CD14-positive monocyte (primary cell): ENCODE data around the gene ACE. TPM values are rescaled to one million over a fixed set of nuclear protein-coding genes. Genes with fewer than 3 reads are reported as not detected.

ENCODE experiments used
- DNase-seq, 3 donors: peaks; one replicate each; pipeline ENCODE4 v3.0.0-alpha.2; 2011 to 2022
- H2AFZ ChIP-seq: 2 replicates; pipeline ENCODE4 v1.6.0; 2012; ENCODE audit warnings: mild to moderate bottlenecking, low read depth, low read length, inconsistent platforms; ENCODE audit not compliant: insufficient read depth, poor library complexity, severe bottlenecking
- H3K27ac ChIP-seq, 2 donors: 1 replicate in 1 of 2; 2 replicates in 1 of 2; pipeline ENCODE4 v1.5.1; 2012 to 2013; ENCODE audit warnings: low read length in 2 of 2, control low read depth in 1 of 2, inconsistent platforms in 1 of 2, low read depth in 1 of 2, mild to moderate bottlenecking in 1 of 2
- H3K27me3 ChIP-seq, 2 donors: one replicate each; pipeline versions ENCODE4 v1.6.0 to v1.6.1; 2011 to 2013; ENCODE audit warnings: low read length in 2 of 2; ENCODE audit not compliant: control insufficient read depth in 2 of 2, insufficient read depth in 2 of 2
- H3K36me3 ChIP-seq, 2 donors: replicated peaks in 1 of 2; 1 replicate in 1 of 2; 2 replicates in 1 of 2; pipeline versions ENCODE4 v1.5.1 to v1.6.1; 2012 to 2013; ENCODE audit warnings: low read length in 2 of 2, control low read depth in 1 of 2, inconsistent platforms in 1 of 2, mild to moderate bottlenecking in 1 of 2; ENCODE audit not compliant: insufficient read depth in 2 of 2, control insufficient read depth in 1 of 2
- H3K4me1 ChIP-seq, 2 donors: 1 replicate in 1 of 2; 2 replicates in 1 of 2; pipeline versions ENCODE4 v1.5.1 to v1.6.1; 2012 to 2013; ENCODE audit warnings: low read length in 2 of 2, control low read depth in 1 of 2, inconsistent platforms in 1 of 2, mild to moderate bottlenecking in 1 of 2, moderate library complexity in 1 of 2; ENCODE audit not compliant: insufficient read depth in 2 of 2, control insufficient read depth in 1 of 2
- H3K4me2 ChIP-seq: replicated peaks from 2 replicates; pipeline ENCODE3; 2012; ENCODE audit warnings: low read length, moderate library complexity, mild to moderate bottlenecking; ENCODE audit not compliant: poor library complexity, severe bottlenecking; ENCODE audit errors: extremely low read depth
- H3K4me3 ChIP-seq, 3 experiments: fragments of 200-600 bp in 1 of 3; sonication (generic) in 1 of 3; replicated peaks in 1 of 3; 1 replicate in 2 of 3; 2 replicates in 1 of 3; pipeline ENCODE4 v1.5.1; 2011 to 2013; ENCODE audit warnings: low read length in 3 of 3, mild to moderate bottlenecking in 3 of 3, control low read depth in 2 of 3, low read depth in 2 of 3, inconsistent platforms in 1 of 3, moderate library complexity in 1 of 3
- H3K79me2 ChIP-seq: 2 replicates; pipeline ENCODE4 v1.6.0; 2012; ENCODE audit warnings: mild to moderate bottlenecking, control low read depth, inconsistent platforms, low read length, moderate library complexity; ENCODE audit not compliant: insufficient read depth
- H3K9ac ChIP-seq: 2 replicates; pipeline ENCODE4 v1.6.0; 2017; ENCODE audit warnings: low read length, mild to moderate bottlenecking; ENCODE audit not compliant: insufficient read depth, poor library complexity, severe bottlenecking
- H3K9me3 ChIP-seq, 2 donors: replicated peaks in 1 of 2; 1 replicate in 1 of 2; 2 replicates in 1 of 2; pipeline versions ENCODE4 v1.5.1 to v1.6.1; 2012 to 2013; ENCODE audit warnings: low read length in 2 of 2, control low read depth in 1 of 2; ENCODE audit not compliant: control insufficient read depth in 1 of 2, insufficient read depth in 1 of 2
- H4K20me1 ChIP-seq: 2 replicates; pipeline ENCODE4 v1.6.0; 2012; ENCODE audit warnings: mild to moderate bottlenecking, low read length, control low read depth, moderate library complexity; ENCODE audit not compliant: insufficient read depth
- H3K27ac Mint-ChIP-seq, 7 donors: one replicate each; pipeline ENCODE4 v1.8.0; 2020; ENCODE audit warnings: mild to moderate bottlenecking in 7 of 7, mixed read lengths in 7 of 7, moderate library complexity in 6 of 7, inconsistent platforms in 2 of 7
- H3K27me3 Mint-ChIP-seq, 3 donors: one replicate each; pipeline ENCODE4 v1.8.0; 2021 to 2022; ENCODE audit warnings: low read depth in 3 of 3, mild to moderate bottlenecking in 3 of 3, mixed read lengths in 3 of 3, moderate library complexity in 3 of 3, inconsistent platforms in 1 of 3
- H3K36me3 Mint-ChIP-seq, 2 donors: one replicate each; pipeline ENCODE4 v1.8.0; 2020; ENCODE audit warnings: mixed read lengths in 2 of 2, inconsistent platforms in 1 of 2, mild to moderate bottlenecking in 1 of 2
- H3K4me1 Mint-ChIP-seq: one replicate; pipeline ENCODE4 v1.8.0; 2020; ENCODE audit warnings: mild to moderate bottlenecking, mixed read lengths
- H3K4me3 Mint-ChIP-seq, 2 donors: one replicate each; pipeline ENCODE4 v1.8.0; 2020; ENCODE audit warnings: mild to moderate bottlenecking in 2 of 2, mixed read lengths in 2 of 2, moderate library complexity in 1 of 2
- H3K9me3 Mint-ChIP-seq, 7 donors: one replicate each; pipeline ENCODE4 v1.8.0; 2020 to 2022; ENCODE audit warnings: mixed read lengths in 7 of 7, mild to moderate bottlenecking in 6 of 7, moderate library complexity in 6 of 7, inconsistent platforms in 2 of 7
- CTCF ChIP-seq: fragments of 200-600 bp; IDR thresholded peaks from one replicate; pipeline ENCODE4 v1.8.0; 2022; ENCODE audit warnings: antibody characterized with exemption, mild to moderate bottlenecking
- WGBS: methylation state at CpG from one replicate; pipeline ENCODE4 v1.1.5; 2013; ENCODE audit warnings: missing lambda C conversion rate; ENCODE audit not compliant: insufficient coverage; 5-methylcytosine and 5-hydroxymethylcytosine counted together
- intact Hi-C, 2 donors: fragments of 100-400 bp; cut with micrococcal nuclease; formaldehyde crosslinking; loops; one replicate each; pipeline versions ENCODE4 v1.15.0 to v1.15.1; 2023
- polyA plus RNA-seq, 3 donors: library from polyadenylated mRNA; depleted of rRNA in 1 of 3; unstranded in 2 of 3; stranded (reverse) in 1 of 3; fragments of 300-500 nt in 2 of 3; fragments of >200 nt in 1 of 3; fragmentation: Illumina TruSeq in 2 of 3; gene quantifications; 1 replicate in 2 of 3; 2 replicates in 1 of 3; pipeline ENCODE4 v1.2.3, GENCODE V29; 2012 to 2021

ACE gene
- polyA plus RNA-seq, 3 donors = 0.55 TPM; not detected in 2

DNA sequence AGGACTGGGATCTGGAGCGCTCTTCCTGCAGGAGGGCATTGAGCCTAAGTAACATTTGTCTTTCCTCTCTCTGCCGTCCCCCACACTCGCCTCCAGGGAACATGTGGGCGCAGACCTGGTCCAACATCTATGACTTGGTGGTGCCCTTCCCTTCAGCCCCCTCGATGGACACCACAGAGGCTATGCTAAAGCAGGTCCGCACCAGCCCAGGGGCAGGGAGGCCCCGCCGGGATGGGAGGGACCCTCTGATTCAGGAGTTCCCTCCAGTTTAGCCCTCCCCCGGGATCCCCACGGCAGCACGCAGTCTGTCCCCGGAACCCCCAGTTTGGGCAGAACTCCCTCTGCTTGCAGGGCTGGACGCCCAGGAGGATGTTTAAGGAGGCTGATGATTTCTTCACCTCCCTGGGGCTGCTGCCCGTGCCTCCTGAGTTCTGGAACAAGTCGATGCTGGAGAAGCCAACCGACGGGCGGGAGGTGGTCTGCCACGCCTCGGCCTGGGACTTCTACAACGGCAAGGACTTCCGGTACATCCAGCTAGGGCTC, 14.1 kb downstream of the ACE start:
- no peak overlapping the region for H3K9ac ChIP-seq
- peaks cover 0 to 14% (median 12%) of the 10 kb centered on the region in 3 donors for H3K27me3 Mint-ChIP-seq
- H3K27ac ChIP-seq = no peak overlapping the region
- no peak for TF ChIP-seq CTCF
- no peak overlapping the region for H3K4me3 Mint-ChIP-seq
- no peaks in the 10 kb centered on the region for H3K4me1 Mint-ChIP-seq
- no peaks in the 10 kb centered on the region for H3K4me1 ChIP-seq
- H3K27me3 ChIP-seq = no peaks in the 10 kb centered on the region
- H4K20me1 ChIP-seq = no peaks in the 10 kb centered on the region
- WGBS = 95% methylated on average over 18 of the region's 22 CpGs
- no peak overlapping the region for H3K27ac Mint-ChIP-seq
- H3K36me3 Mint-ChIP-seq = no peaks in the 10 kb centered on the region
- H3K4me2 ChIP-seq = no peak overlapping the region
- no peaks in the 10 kb centered on the region for H3K9me3 Mint-ChIP-seq
- no peaks in the 10 kb centered on the region for H3K36me3 ChIP-seq
- intact Hi-C loops = no loop called here
- no peak overlapping the region for H2AFZ ChIP-seq
- no peak overlapping the region for H3K4me3 ChIP-seq
- H3K79me2 ChIP-seq = no peaks in the 10 kb centered on the region
- no peaks in the 10 kb centered on the region for H3K9me3 ChIP-seq
- DNase-seq = no peak

DNA sequence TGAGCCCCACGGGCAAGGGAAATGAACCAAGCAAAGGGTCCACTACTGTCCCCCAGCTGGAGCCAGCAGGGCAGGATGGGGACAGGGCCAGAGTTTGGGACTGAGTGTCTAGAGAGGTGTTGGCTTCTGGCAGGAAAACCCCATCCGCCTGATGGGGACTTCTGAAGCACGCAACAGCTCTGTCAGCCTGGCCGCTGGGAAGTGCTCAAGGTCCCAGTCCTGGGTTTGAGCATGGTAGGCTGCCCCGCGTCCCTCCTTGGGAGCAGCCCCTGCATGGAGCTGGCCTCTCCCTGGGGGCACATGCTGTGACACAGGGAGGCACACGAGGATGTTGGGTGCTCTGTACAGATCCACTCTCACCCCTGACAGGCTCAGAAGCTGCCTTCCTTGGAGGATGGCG, 14.6 kb downstream of the ACE start:
- Histone ChIP-seq H3K27ac (no peak overlapping the region), H3K36me3 (no peaks in the 10 kb centered on the region), H3K9me3 (no peaks in the 10 kb centered on the region), H3K27me3 (no peaks in the 10 kb centered on the region), H3K9ac (no peak overlapping the region), H2AFZ (no peak overlapping the region), H3K4me3 (no peak overlapping the region), H4K20me1 (no peaks in the 10 kb centered on the region), H3K4me1 (no peaks in the 10 kb centered on the region), H3K4me2 (no peak overlapping the region), H3K79me2 (no peaks in the 10 kb centered on the region)
- 85% methylated on average over 6 of the region's 8 CpGs for WGBS
- Mint-ChIP-seq H3K4me1 (no peaks in the 10 kb centered on the region), H3K27me3 (peaks cover 0 to 14% (median 12%) of the 10 kb centered on the region in 3 donors), H3K4me3 (no peak overlapping the region), H3K27ac (no peak overlapping the region), H3K9me3 (no peaks in the 10 kb centered on the region), H3K36me3 (no peaks in the 10 kb centered on the region)
- intact Hi-C loops = no loop called here
- DNase-seq = no peak
- no peak for TF ChIP-seq CTCF
